Muscle of arm (tissue), 14 donors: ENCODE results near the gene SPIN4. TPM values are rescaled to one million over a fixed set of nuclear protein-coding genes. Genes with fewer than 3 reads are reported as not detected.
"Not testable (repeated sequence)": the region's sequence is repeated elsewhere in the genome, so short reads cannot be mapped to it uniquely, and the experiment has no call there.

Experiments used
- DNase-seq: peaks from one replicate; pipeline ENCODE4 v3.0.0-alpha.2; 2013
- long read RNA-seq, 11 donors: transcript quantifications; one replicate each; lab custom pipeline, GENCODE V29; 2026
- polyA plus RNA-seq, 12 donors: library from polyadenylated mRNA; unstranded; fragments of 120-200 nt; gene quantifications; one replicate each; pipeline ENCODE4 v1.2.1, GENCODE V29; 2013; ENCODE audit not compliant: insufficient read length in 12 of 12

Gene SPIN4
- polyA plus RNA-seq, result 10 to 100 TPM in 11 of 12 donors, not detected in 1; 10.1 to 20.7 (median 16.4) TPM
- long read RNA-seq, donor 1, full-length matches to known transcripts, result 30 of 30 reads
- long read RNA-seq, donor 1, partial matches to known transcripts, result 0 of 30 reads
- long read RNA-seq, donor 1, other reads (novel, unspliced or antisense), result 0 of 30 reads
- long read RNA-seq, donor 2, full-length matches to known transcripts, result 35 of 35 reads
- long read RNA-seq, donor 2, partial matches to known transcripts, result 0 of 35 reads
- long read RNA-seq, donor 2, other reads (novel, unspliced or antisense), result 0 of 35 reads
- long read RNA-seq, donor 3, full-length matches to known transcripts, result 7 of 7 reads
- long read RNA-seq, donor 3, partial matches to known transcripts, result 0 of 7 reads
- long read RNA-seq, donor 3, other reads (novel, unspliced or antisense), result 0 of 7 reads
- long read RNA-seq, donor 4, full-length matches to known transcripts, result 6 of 6 reads
- long read RNA-seq, donor 4, partial matches to known transcripts, result 0 of 6 reads
- long read RNA-seq, donor 4, other reads (novel, unspliced or antisense), result 0 of 6 reads
- long read RNA-seq, donor 5, full-length matches to known transcripts, result 24 of 24 reads
- long read RNA-seq, donor 5, partial matches to known transcripts, result 0 of 24 reads
- long read RNA-seq, donor 5, other reads (novel, unspliced or antisense), result 0 of 24 reads
- long read RNA-seq, donor 6, full-length matches to known transcripts, result 8 of 8 reads
- long read RNA-seq, donor 6, partial matches to known transcripts, result 0 of 8 reads
- long read RNA-seq, donor 6, other reads (novel, unspliced or antisense), result 0 of 8 reads
- long read RNA-seq, donor 7, full-length matches to known transcripts, result 11 of 11 reads
- long read RNA-seq, donor 7, partial matches to known transcripts, result 0 of 11 reads
- long read RNA-seq, donor 7, other reads (novel, unspliced or antisense), result 0 of 11 reads
- long read RNA-seq, donor 8, full-length matches to known transcripts, result 23 of 23 reads
- long read RNA-seq, donor 8, partial matches to known transcripts, result 0 of 23 reads
- long read RNA-seq, donor 8, other reads (novel, unspliced or antisense), result 0 of 23 reads
- long read RNA-seq, donor 9, full-length matches to known transcripts, result 7 of 7 reads
- long read RNA-seq, donor 9, partial matches to known transcripts, result 0 of 7 reads
- long read RNA-seq, donor 9, other reads (novel, unspliced or antisense), result 0 of 7 reads
- long read RNA-seq, donor 10, full-length matches to known transcripts, result 8 of 8 reads
- long read RNA-seq, donor 10, partial matches to known transcripts, result 0 of 8 reads
- long read RNA-seq, donor 10, other reads (novel, unspliced or antisense), result 0 of 8 reads
- long read RNA-seq, donor 11, full-length matches to known transcripts, result 34 of 34 reads
- long read RNA-seq, donor 11, partial matches to known transcripts, result 0 of 34 reads
- long read RNA-seq, donor 11, other reads (novel, unspliced or antisense), result 0 of 34 reads

- DNase-seq, result peak; percentile 88
Measured at GRCh38 chrX:63350941-63351616, at the start of gene SPIN4. SPIN4 (minus strand) TSS chrX:63351332; CDS start chrX:63350819, 513 bp downstream.

GRCh38 chrX:63400340-63400739, 49.2 kb upstream of the SPIN4 start:
- DNase-seq, result no peak

- no peak for DNase-seq
Measured at GRCh38 chrX:63394872-63395271, 43.7 kb upstream of the SPIN4 start.

- DNase-seq, result not testable (repeated sequence)
Measured at GRCh38 chrX:63393094-63393493, 42.0 kb upstream of the SPIN4 start.

- DNase-seq, result no peak
Measured at GRCh38 chrX:63387411-63387810, 36.3 kb upstream of the SPIN4 start.

GRCh38 chrX:63384263-63384662, 33.1 kb upstream of the SPIN4 start:
- DNase-seq, result not testable (repeated sequence)

- DNase-seq, result not testable (repeated sequence)
Measured at GRCh38 chrX:63373012-63373411, 21.9 kb upstream of the SPIN4 start.

GRCh38 chrX:63367699-63368098, 16.6 kb upstream of the SPIN4 start:
- DNase-seq, result not testable (repeated sequence)

GRCh38 chrX:63363788-63364187, 12.7 kb upstream of the SPIN4 start:
- DNase-seq, result no peak

GRCh38 chrX:63361494-63361893, 10.4 kb upstream of the SPIN4 start:
- DNase-seq, result no peak

- DNase-seq, result no peak
Measured at GRCh38 chrX:63354484-63354883, 3.4 kb upstream of the SPIN4 start.

- DNase-seq, result peak; percentile 27
Measured at GRCh38 chrX:63350465-63350877, 661 bp downstream of the SPIN4 start.

- DNase-seq, result no peak
Measured at GRCh38 chrX:63349307-63349706, 1.8 kb downstream of the SPIN4 start.

- DNase-seq, result no peak
Measured at GRCh38 chrX:63330681-63331080, 20.5 kb downstream of the SPIN4 start.

- DNase-seq, result no peak
Measured at GRCh38 chrX:63327788-63328187, 23.3 kb downstream of the SPIN4 start.

GRCh38 chrX:63299596-63299995, 51.5 kb downstream of the SPIN4 start:
- no peak for DNase-seq
